Measurements from ENCODE around the gene IFT43. TPM values are rescaled to one million over a fixed set of nuclear protein-coding genes. Genes with fewer than 3 reads are reported as not detected.

The IFT43 gene
- total RNA-seq, 1 donor from 2014 or later, result 52.1 TPM

DNA sequence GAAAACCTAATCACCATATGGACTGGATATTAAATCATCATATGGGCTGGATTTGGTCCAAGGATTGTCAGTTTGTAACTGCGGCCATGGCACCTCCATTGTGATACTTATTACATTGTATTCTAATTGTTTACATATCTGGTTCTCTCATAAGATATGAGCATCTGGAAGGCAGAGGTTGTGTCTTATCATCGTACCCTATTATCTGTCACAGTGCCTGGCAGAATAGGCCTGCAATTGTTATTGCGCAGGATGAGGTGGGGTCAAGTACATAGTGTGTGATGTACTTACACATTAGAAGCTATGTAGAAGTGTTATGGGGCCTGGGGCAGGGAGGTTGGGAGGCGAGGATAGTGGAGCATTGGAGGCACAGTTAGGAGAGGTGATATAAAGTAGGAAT lies 4.7 kb downstream of the IFT43 start:
- no peak for DNase-seq (ENCODE audit: low spot score, unreplicated experiment)
- Mint-ChIP-seq H3K36me3 (ENCODE audit: insufficient read depth) (peaks cover 10% of the 10 kb centered on the region), H3K27me3 (no peaks in the 10 kb centered on the region), H3K4me1 (ENCODE audit: low read depth) (peaks cover 8% of the 10 kb centered on the region), H3K4me3 (ENCODE audit: low read depth) (no peak overlapping the region), H3K9me3 (ENCODE audit: low read depth) (no peaks in the 10 kb centered on the region), H3K27ac (no peak overlapping the region)
- no peak for TF ChIP-seq CTCF (IDR thresholded peaks at IDR 0.05; ENCODE audit: unreplicated experiment)

DNA sequence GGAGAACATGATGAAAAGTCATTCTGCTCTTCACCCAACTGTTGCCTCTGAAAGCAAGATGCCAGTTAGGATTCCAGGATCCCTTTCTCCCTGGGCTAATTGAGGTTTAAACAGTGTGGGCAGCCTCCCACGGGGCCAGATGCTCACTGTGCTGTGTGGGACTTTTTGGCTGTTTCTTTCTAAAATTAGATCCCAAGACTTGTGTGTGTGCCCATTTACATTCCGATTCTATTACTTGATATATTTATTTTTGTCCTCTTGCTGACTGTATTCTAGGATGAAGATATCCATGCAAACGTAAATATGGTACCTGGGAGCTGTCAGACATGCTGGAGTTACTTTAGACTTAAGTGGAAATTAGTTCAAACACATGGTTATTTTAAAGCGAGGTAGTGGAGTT lies 6.2 kb downstream of the IFT43 start:
- Mint-ChIP-seq H3K4me3 (ENCODE audit: low read depth) (no peak overlapping the region), H3K27ac (no peak overlapping the region), H3K9me3 (ENCODE audit: low read depth) (no peaks in the 10 kb centered on the region), H3K27me3 (no peaks in the 10 kb centered on the region), H3K36me3 (ENCODE audit: insufficient read depth) (peaks cover 11% of the 10 kb centered on the region), H3K4me1 (ENCODE audit: low read depth) (peaks cover under 1% of the 10 kb centered on the region)
- no peak for DNase-seq (ENCODE audit: low spot score, unreplicated experiment)
- no peak for TF ChIP-seq CTCF (IDR thresholded peaks at IDR 0.05; ENCODE audit: unreplicated experiment)

- no peaks in the 10 kb centered on the region for H3K4me1 Mint-ChIP-seq (ENCODE audit: low read depth)
- no peak overlapping the region for H3K4me3 Mint-ChIP-seq (ENCODE audit: low read depth)
- TF ChIP-seq CTCF (IDR thresholded peaks at IDR 0.05; ENCODE audit: unreplicated experiment), result no peak
- peaks cover 14% of the 10 kb centered on the region for H3K36me3 Mint-ChIP-seq (ENCODE audit: insufficient read depth)
- no peaks in the 10 kb centered on the region for H3K27me3 Mint-ChIP-seq
- no peaks in the 10 kb centered on the region for H3K9me3 Mint-ChIP-seq (ENCODE audit: low read depth)
- DNase-seq (ENCODE audit: low spot score, unreplicated experiment), result no peak
- H3K27ac Mint-ChIP-seq, result no peak overlapping the region
Observed at GRCh38 chr14:75993567-75994041, 8.0 kb downstream of the IFT43 start.

- Mint-ChIP-seq H3K4me3 (ENCODE audit: low read depth) (no peak overlapping the region), H3K36me3 (ENCODE audit: insufficient read depth) (peaks cover 15% of the 10 kb centered on the region), H3K27me3 (no peaks in the 10 kb centered on the region), H3K9me3 (ENCODE audit: low read depth) (no peaks in the 10 kb centered on the region), H3K27ac (no peak overlapping the region), H3K4me1 (ENCODE audit: low read depth) (no peaks in the 10 kb centered on the region)
- no peak for TF ChIP-seq CTCF (IDR thresholded peaks at IDR 0.05; ENCODE audit: unreplicated experiment)
- no peak for DNase-seq (ENCODE audit: low spot score, unreplicated experiment)
Observed at GRCh38 chr14:75995372-75996041, 9.9 kb downstream of the IFT43 start.

- no peak for DNase-seq (ENCODE audit: low spot score, unreplicated experiment)
- Mint-ChIP-seq H3K9me3 (ENCODE audit: low read depth) (no peaks in the 10 kb centered on the region), H3K36me3 (ENCODE audit: insufficient read depth) (peaks cover 25% of the 10 kb centered on the region), H3K4me1 (ENCODE audit: low read depth) (no peaks in the 10 kb centered on the region), H3K27me3 (no peaks in the 10 kb centered on the region), H3K27ac (no peak overlapping the region), H3K4me3 (ENCODE audit: low read depth) (no peak overlapping the region)
- TF ChIP-seq CTCF (IDR thresholded peaks at IDR 0.05; ENCODE audit: unreplicated experiment), result no peak
Observed at GRCh38 chr14:75996488-75996887, 10.9 kb downstream of the IFT43 start.
